ENCODE measurements around the gene HCN1. TPM values are rescaled to one million over a fixed set of nuclear protein-coding genes. Genes with fewer than 3 reads are reported as not detected.

The HCN1 gene
- total RNA-seq, 1 donor from 2014 or later = under 0.01 TPM

DNA sequence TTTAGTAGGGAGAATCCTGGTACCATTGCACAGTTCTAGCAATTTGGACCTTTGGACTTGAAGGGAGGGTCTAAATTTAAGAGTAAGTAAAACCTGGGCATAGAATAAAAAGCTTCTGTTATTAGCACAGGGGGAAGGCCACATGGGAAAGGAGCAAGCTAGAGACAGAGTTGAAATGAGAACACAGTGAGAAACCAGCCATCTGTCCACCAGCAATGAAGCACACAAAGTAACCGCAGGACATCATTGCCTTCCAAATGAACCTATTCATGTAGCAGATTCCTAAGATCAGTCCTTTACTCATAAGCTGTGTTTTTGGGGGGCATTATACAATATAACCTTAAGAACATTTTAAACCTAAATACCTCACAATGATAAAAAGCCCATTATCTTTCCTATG, 407.4 kb downstream of the HCN1 start:
- DNase-seq (ENCODE audit: low read depth) = no peak

DNA sequence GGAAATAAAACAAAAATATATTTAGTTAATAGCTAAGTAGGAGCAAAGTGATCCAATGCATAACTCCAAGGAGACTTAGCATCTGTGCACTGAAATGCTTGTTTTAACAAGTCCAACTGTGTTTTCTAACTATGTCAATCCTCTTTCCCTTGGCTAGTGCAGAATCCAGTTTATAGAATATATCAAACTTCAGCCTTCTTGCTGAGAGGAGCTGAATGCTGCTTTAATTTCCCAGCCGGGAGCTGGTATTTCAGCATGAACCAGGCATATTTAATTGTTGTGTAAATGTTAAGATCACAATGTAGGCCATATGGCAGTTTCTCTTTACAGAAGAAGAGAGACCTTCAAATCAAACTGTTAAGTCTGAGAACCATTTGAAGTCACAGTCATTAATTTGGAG, 411.7 kb downstream of the HCN1 start:
- DNase-seq (ENCODE audit: low read depth) = no peak

DNA sequence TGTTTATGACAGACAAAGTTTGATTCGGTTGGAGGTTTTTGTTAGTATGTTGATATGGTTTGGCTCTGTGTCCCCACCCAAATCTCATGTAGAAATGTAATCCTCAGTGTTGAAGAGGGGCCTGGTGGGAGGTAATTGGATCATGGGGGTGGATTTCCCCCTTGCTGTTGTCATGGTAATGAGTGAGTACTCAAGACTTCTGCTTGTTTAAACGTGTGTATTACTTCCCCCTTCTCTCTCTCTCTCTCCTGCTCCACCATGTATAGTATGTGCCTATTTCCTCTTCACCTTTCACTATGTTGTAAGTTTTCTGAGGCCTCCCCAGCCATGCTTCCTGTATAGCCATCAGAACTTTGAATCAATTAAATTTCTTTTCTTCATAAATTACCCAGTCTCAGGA, 415.1 kb downstream of the HCN1 start:
- DNase-seq (ENCODE audit: low read depth) = no peak

DNA sequence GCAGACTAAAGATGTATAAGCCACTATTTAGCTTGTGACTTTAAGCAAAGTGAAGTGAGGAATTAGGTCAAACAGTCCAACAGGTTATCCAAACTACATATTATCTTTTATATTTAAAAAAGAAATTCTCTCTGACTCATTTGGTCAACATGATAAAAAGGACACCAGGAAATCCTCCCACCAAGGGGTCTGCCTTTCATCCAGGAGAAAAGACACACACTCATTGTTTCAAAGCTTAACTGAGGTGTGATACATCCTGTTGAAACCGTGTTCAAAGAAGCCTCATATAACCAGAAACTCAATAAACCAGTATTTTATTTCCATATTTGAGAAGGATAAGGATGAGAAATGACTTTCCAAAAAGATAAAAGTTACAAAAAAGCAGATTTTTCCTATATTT, 417.1 kb downstream of the HCN1 start:
- no peak for DNase-seq (ENCODE audit: low read depth)

DNA sequence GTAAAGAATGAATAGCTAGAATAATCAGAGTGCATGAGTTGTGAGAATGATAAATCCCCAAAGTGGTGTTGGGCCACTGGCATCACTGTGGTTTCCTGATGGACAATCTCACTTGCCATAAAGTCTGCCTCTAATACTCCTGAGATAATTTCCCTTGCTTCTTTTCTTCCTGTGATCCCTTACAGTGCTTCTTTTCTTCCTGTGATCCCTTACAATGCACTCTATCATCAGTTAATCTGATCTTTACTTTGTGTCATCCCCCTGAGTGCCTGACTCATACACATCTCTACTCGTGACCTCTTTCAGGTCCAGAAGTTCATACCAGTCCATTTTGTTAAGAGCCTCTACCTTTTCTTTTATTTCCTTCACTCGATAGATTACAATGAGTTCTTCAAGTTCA, 418.3 kb downstream of the HCN1 start:
- peak; percentile 32 for DNase-seq (ENCODE audit: low read depth)

DNA sequence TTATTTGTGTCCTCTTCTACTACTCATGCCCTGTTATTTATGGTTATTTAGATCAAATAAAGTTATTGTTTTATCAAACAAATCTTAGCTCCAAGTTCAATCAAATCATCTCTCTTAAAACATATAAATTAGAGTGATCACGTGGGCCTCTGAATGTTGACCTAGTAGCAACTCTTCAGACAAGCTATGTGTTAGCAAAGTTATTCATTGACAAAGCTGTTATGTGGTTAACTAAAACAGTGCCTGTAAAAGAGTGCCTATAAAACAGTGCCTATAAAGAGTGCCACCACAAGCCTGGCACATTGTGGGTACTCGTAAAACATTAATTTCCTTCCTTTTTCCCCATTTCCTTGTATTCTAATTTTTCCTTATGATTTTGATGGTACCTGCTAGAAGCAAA, 421.9 kb downstream of the HCN1 start:
- peak; percentile 90 for DNase-seq (ENCODE audit: low read depth)

DNA sequence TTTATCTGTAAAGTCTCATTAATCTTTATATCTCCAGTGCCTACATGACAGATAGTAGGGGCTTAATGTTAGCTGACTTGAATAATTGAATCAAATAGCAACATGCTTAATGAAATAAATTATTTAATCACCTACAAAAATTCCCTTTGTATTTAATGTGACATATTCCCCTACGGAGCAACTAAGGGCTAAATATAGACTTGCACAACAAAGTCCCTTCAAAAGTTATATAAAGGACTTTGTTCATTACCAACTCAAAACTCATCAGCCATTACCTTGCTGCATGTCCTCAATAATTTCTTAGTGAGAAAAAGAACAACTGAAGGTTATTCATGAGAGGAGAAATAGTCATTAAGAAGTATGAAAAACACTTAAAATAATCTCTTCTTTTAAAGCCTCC, 424.6 kb downstream of the HCN1 start:
- no peak for DNase-seq (ENCODE audit: low read depth)

DNA sequence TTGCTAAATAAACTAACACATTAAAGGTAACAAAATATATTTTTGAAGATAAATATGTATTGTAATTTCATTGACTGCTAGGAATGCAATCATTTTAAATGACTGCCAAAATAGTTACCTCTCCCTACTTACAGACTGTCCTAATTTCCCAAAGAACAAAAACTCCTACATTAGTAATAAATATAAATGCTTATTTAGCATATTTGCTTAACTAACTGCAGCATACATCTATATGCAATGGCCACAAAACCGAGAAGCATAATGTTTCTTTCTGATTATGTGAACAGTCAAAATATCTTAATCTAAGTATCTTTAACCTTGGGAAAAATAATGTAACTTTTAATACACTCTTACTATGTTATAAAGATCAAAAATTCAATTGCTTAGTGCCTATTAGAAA, 431.7 kb downstream of the HCN1 start:
- no peak for DNase-seq (ENCODE audit: low read depth)

DNA sequence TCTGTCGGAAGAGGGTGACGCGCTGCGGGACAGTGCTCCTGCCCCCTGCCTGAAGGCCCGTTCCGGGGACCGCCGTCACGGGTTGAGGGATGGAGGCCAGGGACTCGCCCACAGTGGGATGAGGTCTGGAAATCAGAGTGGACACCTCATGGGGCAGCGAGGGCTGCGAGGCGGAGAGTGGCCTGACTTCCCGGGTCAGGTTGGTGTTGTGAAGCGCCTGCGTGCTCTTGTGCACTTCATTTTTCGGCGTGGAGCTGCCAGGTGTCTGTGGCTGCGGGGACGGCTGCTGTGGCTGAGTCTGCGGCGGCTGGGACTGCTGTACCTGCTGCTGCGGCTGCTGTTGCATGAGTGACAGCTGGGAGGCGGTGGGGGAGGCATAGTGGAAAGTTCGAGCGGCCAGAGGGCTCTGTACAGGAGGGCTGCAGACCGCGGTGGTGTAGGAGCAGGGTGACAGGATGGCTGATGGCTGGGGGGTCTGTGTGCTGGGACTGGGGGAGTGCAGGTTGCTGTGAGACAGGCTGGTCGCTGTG, 434.1 kb downstream of the HCN1 start:
- DNase-seq (ENCODE audit: low read depth) = no peak

DNA sequence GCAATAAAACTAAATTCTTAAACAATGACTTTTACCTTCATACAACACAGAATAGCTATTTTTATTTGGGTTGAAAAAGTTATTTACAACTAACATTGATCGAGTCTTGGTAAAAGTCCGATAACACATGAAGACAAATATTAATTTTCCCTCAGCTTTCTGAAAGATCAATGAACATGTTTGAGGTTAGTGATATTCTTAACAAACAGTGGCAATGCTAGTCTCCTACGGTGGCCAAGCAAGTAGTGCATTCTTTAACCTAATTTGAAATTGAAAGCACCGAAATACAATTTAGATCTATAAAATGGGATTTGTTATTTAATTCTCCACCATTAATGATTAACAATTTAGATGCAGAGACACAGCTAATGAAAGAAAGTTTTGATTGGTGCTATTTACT, 435.1 kb downstream of the HCN1 start:
- DNase-seq (ENCODE audit: low read depth) = peak; percentile 43

DNA sequence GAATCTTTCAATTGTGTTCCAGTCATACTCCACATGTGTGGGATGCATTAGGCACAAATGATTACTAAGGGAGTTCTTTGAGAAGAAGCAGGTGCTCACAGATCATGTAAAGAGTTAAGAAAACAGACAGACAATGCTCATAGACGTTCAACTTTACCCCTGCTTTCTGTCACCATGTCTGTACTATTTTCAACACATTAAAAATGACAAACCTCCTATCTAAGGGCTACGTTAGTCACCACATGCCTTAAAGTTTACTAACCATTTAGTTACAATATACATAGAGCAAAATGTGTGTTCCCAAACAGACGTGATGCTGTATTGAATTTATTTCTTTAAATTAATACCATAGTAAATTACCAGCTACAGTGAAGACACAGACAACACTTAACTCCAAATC, 435.9 kb downstream of the HCN1 start:
- no peak for DNase-seq (ENCODE audit: low read depth)

DNA sequence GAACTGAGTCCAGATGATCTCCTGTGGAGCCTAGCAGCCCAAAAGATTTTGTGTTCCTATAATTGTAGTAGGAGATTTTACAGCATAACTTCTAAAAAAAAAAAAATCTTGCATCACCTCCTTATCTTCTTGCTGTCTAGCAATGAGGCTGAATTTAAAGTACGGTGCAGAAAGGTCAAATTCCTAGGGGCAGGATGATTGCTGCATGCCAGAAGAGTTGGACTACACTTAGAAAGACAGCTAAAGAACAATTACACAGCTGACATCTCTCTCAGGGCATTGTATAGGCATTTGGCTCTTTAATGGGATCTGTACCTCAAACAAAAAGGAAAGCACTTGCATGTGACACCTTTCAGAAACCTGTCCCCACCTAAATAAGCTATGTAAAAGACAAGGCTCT, 443.2 kb downstream of the HCN1 start:
- DNase-seq (ENCODE audit: low read depth) = no peak

DNA sequence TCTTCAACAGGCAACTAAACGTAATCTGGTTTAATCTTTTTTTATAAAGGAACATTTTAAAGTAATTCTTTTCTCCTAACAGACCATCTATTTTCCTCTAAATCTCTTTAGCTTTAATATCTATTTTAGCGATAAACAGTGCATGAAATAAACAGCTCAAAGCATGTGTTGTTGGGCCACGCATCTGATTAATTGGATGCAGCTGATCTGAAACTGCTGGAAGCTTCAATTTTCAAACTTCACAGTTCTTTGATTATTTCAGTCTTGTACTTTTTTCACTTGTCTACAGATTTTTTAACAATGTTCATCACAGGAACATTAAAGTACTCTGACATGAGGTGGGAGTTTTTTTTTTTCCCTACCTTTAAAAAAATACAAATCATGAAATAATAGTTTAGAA, 443.6 kb downstream of the HCN1 start:
- DNase-seq (ENCODE audit: low read depth) = no peak

DNA sequence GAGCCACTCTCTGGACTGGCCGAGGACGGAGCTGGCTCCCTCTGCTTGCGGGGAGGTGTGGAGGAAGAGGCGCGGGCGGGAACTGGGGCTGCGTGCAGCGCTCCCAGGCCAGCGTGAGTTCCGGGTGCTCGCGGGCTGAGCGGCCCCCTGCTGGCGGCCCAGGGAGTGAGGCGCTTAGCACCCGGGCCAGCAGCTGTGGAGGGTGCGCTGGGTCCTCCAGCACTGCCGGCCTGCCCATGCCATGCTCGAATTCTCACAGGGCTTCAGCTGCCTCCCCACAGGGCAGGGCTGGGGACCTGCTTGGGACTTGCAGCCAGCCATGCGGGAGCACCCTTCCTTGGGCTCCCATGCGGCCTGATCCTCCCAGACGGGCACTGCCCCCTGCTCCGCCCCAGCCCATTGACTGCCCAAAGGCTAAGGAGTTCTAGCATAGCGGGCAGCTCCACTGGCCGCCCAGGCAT, 470.6 kb downstream of the HCN1 start:
- DNase-seq (ENCODE audit: low read depth) = no peak

DNA sequence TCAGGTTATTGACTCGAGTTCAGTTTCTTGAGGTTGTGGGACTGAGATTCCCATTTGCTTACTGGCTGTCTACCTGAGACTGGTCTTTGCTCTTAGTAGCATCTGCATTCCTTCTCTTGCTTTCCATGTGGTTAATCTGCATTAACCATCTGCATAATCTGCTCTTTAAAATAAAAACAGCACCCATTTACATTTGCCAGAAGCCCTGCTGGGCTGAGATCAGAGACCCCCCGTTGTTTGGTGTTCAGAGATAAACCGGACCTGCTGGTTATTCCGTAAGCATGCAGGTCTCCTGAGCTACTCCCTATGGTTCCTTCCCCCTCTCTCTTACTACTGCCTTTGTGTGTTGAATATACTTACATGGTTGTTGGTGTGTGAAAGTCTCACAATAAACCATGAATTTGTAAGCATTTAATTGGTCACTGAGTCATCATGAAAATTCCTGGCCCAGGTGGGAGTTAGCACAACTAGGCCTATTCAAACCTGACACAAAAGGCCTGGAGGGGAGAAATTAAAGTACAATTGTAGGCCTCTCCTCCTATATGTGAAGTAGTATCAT, 490.7 kb downstream of the HCN1 start:
- peak; percentile 72 for DNase-seq (ENCODE audit: low read depth)
